Ovary (tissue), 9 donors: ENCODE data around the gene ARMC7. TPM values are rescaled to one million over a fixed set of nuclear protein-coding genes. Genes with fewer than 3 reads are reported as not detected.

ENCODE experiments used
- DNase-seq, 5 donors: peaks; one replicate each; pipeline ENCODE4 v3.0.0-alpha.2; 2019 to 2020
- H3K27ac ChIP-seq, 2 donors: fragments of 200-600 bp; one replicate each; pipeline versions ENCODE4 v1.5.1 to v1.8.0; 2019 to 2022
- H3K27me3 ChIP-seq: fragments of 200-600 bp; one replicate; pipeline ENCODE4 v1.8.0; 2022
- H3K36me3 ChIP-seq: fragments of 200-600 bp; sonication (generic); one replicate; pipeline ENCODE4 v1.5.1; 2019
- H3K4me1 ChIP-seq: one replicate; pipeline ENCODE4 v1.8.1; 2013; ENCODE audit warnings: mild to moderate bottlenecking, moderate library complexity; ENCODE audit not compliant: insufficient read depth
- H3K4me3 ChIP-seq: fragments of 200-600 bp; sonication (generic); one replicate; pipeline ENCODE4 v1.5.1; 2017
- H3K9me3 ChIP-seq, 2 donors: fragments of 200-600 bp in 1 of 2; sonication (generic) in 1 of 2; one replicate each; pipeline versions ENCODE4 v1.5.1 to v1.8.1; 2013 to 2019; ENCODE audit warnings: mild to moderate bottlenecking in 1 of 2, moderate library complexity in 1 of 2
- CTCF ChIP-seq, 3 donors: fragments of 450-650 bp in 2 of 3; fragments of 200-600 bp in 1 of 3; IDR thresholded peaks; one replicate each; pipeline versions ENCODE4 v1.5.1 to v1.8.0; 2016 to 2022; ENCODE audit warnings: antibody characterized with exemption in 3 of 3, mild to moderate bottlenecking in 1 of 3
- EP300 ChIP-seq: sonication (generic); formaldehyde crosslinking; IDR thresholded peaks from one replicate; pipeline ENCODE4 v1.6.1; 2017; ENCODE audit warnings: antibody characterized with exemption
- POLR2A ChIP-seq: fragments of 450-650 bp; IDR thresholded peaks from one replicate; pipeline ENCODE4 v1.6.1; 2017; ENCODE audit warnings: antibody characterized with exemption, mild to moderate bottlenecking, moderate library complexity
- WGBS, 3 donors: extraction: QIAGEN DNeasy Blood & Tissue Kit in 1 of 3; methylation state at CpG; one replicate each; pipeline versions ENCODE4 v1.1.5 to v1.1.7; 2013 to 2017; 5-methylcytosine and 5-hydroxymethylcytosine counted together
- intact Hi-C, 4 donors: fragments of 100-400 bp; cut with DNase I; formaldehyde crosslinking; loops; one replicate each; pipeline versions ENCODE4 v1.11.0 to v1.15.1; 2022 to 2023
- polyA plus RNA-seq, 2 donors: library from polyadenylated mRNA; stranded (reverse); fragments of 200-250 nt in 1 of 2; fragments of 350-450 nt in 1 of 2; fragmentation: Illumina TruSeq in 1 of 2; extraction: RNeasy Lipid Tissue Mini Kit (QIAGEN cat#74804) in 1 of 2; gene quantifications; one replicate each; pipeline ENCODE4 v1.2.3, GENCODE V29; 2013 to 2014
- total RNA-seq, 7 donors: library from RNA; depleted of rRNA in 2 of 7; stranded (reverse); fragments of >200 nt in 2 of 7; fragmentation: NEBNext Ultra II Directional in 3 of 7; extraction: Animal tissue kit (Norgen Biotek cat#: 25700) in 3 of 7; gene quantifications; one replicate each; pipeline versions ENCODE4 v1.1.0 to v1.2.4, GENCODE V29; 2016 to 2023
- donor health status: DM: no; HTN: no; CAD: no; lungs with moderate emphysema.
- donor health status: DM: no; HTN: no; CAD: no.
- donor health status: Bipolar disorder and iron deficiency.
- donor health status: DM: yes; HTN: yes; CAD: no.
- donor health status: DM: no; HTN: no; CAD: no.
- donor health status: DM: yes; HTN: yes; CAD: no.

ARMC7 gene
- total and polyA plus RNA-seq, 9 donors = 4.6 to 10.5 (median 5.7) TPM

GRCh38 chr17:75073618-75074047 lies 36.1 kb upstream of the ARMC7 start:
- Histone ChIP-seq H3K4me1 (peaks cover 5% of the 10 kb centered on the region), H3K4me3 (no peak overlapping the region), H3K9me3 (no peaks in the 10 kb centered on the region), H3K27me3 (no peaks in the 10 kb centered on the region), H3K27ac (no peak overlapping the region), H3K36me3 (no peaks in the 10 kb centered on the region)
- intact Hi-C loops = no loop called here
- TF ChIP-seq CTCF (IDR thresholded peaks at IDR 0.05) (no peak), POLR2A (no peak)
- DNase-seq = no peak
- WGBS, 3 donors = 70 to 79% (median 79%) methylated on average over 5 of the region's 5 CpGs

GRCh38 chr17:75074532-75074931 lies 35.2 kb upstream of the ARMC7 start:
- Histone ChIP-seq H3K9me3 (no peaks in the 10 kb centered on the region), H3K4me3 (no peak overlapping the region), H3K4me1 (peaks cover 5% of the 10 kb centered on the region), H3K27me3 (no peaks in the 10 kb centered on the region), H3K27ac (no peak overlapping the region), H3K36me3 (no peaks in the 10 kb centered on the region)
- no peak for TF ChIP-seq POLR2A
- no peak for TF ChIP-seq EP300
- no peak for TF ChIP-seq CTCF (IDR thresholded peaks at IDR 0.05)
- intact Hi-C loops = no loop called here
- WGBS, 3 donors = 84 to 91% (median 88%) methylated on average over 14 of the region's 14 CpGs
- DNase-seq = no peak

GRCh38 chr17:75075597-75076336 lies 34.0 kb upstream of the ARMC7 start:
- DNase-seq = no peak
- H3K4me1 ChIP-seq = peaks cover 5% of the 10 kb centered on the region
- no peaks in the 10 kb centered on the region for H3K27me3 ChIP-seq
- no peak overlapping the region for H3K27ac ChIP-seq
- no peaks in the 10 kb centered on the region for H3K9me3 ChIP-seq
- 54 to 56% (median 56%) methylated on average over 4 of the region's 4 CpGs for whole genome bisulfite sequencing, 3 donors
- no peak for TF ChIP-seq POLR2A
- no peak for TF ChIP-seq EP300
- no peak for TF ChIP-seq CTCF (IDR thresholded peaks at IDR 0.05)
- no peaks in the 10 kb centered on the region for H3K36me3 ChIP-seq
- intact Hi-C loops = no loop called here
- H3K4me3 ChIP-seq = no peak overlapping the region

- intact Hi-C loops = no loop called here
- Histone ChIP-seq H3K36me3 (no peaks in the 10 kb centered on the region), H3K4me1 (peaks cover 5% of the 10 kb centered on the region), H3K9me3 (no peaks in the 10 kb centered on the region), H3K27me3 (no peaks in the 10 kb centered on the region), H3K4me3 (peak overlapping the region; percentile 39), H3K27ac (peak overlapping the region; percentile 20 to 44)
- TF ChIP-seq POLR2A = no peak
- DNase-seq = peak in 1 of 5 donors; percentile 44
- 22 to 93% (median 23%) methylated on average over 4 to 30 of the region's 30 CpGs for WGBS, 3 donors
Observed at GRCh38 chr17:75077072-75077495, 32.7 kb upstream of the ARMC7 start.
